ENCODE data around the gene FAM229A.
"Not testable (repeated sequence)": the region's sequence is repeated elsewhere in the genome, so short reads cannot be mapped to it uniquely, and the experiment has no call there.

The FAM229A gene

DNA sequence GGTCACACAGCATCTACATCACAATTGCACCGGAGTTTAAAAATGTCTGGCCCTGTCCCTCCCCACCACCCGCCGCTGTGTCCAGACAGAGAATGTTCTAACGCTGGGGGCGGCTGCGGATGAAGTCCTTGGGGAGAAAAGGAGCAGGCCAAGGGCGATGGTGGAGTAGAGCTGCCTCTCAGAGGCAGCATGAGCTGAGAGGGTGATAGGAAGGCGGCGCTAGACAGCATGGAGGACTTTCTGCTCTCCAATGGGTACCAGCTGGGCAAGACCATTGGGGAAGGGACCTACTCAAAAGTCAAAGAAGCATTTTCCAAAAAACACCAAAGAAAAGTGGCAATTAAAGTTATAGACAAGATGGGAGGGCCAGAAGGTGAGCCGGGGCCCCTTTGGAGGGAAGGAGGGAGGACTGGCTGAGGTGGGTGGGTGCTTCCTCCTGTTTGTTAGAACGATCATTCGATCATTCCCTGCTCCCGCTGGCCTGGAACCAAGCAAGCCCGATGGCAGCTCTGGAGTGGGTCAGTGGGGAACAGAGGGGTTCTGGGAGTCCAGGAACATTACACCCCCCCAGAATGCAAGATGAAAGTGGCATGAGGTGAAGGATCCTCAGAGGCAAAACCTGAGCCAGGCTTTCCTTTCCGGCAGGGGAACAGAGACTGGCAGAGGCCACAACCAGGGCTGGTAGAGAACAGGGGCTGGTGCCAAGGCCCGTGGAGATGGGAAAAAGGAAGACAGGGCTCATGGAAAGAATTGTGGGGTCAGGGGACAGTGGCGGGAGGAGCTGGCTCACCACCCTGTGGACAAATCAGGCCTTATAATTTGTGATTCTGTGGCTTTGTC is at the start of gene FAM229A, which contains the start of gene TSSK3:
TSS of gene FAM229A (minus strand) at position 12 of the 840 bp plus-strand sequence. CDS start 394 bp downstream, outside the sequence.
TSS of gene TSSK3 (plus strand) at position 66 of the 840 bp plus-strand sequence. CDS start at position 229, 163 bp downstream.
- DNase-seq, result no peak

DNA sequence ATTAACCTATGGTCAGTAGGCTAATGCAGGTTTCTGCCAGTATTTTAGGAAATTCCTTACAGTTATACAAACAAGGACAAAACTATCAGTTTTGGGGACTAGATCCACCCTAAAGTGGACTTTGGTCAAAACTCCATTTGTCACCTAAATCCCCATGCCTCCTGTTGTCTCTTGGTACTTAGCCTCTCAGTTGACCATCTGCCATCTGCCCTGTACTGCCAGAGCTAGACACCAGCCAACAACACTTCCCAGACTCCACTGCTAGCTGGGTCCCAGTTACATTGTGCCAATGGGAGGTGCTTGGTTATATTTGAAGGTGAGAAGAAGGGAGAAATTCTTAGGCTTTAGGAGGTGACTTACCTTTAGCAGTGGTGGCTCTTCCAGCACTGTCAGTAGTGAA is 49.0 kb upstream of the FAM229A start:
- DNase-seq, result no peak

DNA sequence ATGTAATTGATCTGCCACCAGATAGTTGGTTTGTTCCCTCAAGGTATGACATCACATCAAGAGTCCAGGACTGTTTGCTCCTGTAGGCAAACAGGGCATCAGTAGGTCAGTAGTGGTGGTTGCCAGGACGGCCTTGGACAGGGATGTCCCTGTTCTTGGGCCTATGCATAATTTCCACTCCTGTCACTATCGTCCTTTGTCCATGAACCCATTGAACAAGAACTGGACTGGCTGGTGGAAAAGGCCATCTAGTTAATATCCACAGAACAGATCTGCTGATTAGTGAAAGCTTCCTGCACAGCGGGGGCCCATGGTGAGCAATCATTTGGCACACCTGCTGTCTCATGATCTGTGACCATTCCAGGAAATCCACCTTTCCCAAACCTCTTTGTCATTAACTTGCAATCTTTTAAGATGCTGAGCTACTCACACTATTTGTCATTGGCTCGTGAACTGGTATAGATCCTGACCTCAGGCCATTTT is 44.4 kb upstream of the FAM229A start:
- no peak for DNase-seq

DNA sequence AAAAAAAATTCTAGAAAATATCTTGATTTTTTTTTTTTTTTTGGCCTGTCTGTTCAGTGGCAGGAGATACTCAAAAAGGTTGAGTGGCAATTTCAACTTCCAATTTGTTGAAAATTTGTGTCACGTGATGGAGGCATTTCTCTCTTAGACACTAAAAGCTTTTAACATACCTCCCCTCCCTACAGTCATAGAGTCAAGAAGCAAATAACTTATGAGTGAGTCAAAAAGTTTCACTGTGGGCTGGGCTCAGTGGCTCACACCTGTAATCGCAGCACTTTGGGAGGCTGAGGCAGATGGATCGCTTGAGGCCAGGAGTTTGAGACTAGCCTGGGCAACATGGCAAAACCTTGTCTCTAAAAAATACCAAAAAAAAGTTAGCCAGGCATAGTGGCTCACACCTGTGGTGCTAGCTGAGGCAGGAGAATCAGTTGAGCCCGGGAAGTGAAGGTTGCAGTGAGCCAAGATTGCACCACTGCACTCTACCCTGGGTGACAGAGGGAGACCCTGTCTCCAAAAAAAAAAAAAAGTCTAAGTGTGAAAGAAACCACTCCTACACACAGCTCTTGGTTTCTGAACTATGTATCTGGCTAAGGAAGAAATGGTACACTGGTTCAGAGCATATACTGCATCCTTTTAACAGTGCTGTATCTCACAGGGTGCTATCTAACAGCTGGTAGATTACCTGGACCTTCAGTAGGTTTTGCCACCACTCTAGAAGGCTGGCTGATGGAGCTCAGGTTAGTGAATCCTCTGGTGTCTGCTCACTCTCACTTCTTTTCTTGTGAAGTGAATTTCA is 43.6 kb upstream of the FAM229A start:
- no peak for DNase-seq

DNA sequence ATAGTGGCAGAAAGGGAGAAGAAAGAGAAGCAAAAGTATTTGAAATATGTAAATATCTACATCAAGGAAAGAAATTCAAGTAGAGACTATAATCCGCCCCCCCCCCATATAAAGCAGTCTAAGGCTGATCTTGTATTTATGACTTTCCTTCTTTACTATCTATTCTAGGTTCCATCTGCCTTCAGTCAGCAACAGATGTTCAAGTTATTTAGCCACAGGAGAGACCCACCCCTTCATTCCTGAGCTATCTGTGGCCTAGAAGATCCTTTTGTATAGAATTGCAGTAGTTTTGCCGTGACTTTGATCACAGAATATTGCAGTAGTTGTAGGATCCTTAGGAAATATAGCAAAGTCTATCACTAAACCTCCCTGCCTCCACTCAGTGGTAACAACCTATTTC is 42.7 kb upstream of the FAM229A start:
- DNase-seq, result no peak

DNA sequence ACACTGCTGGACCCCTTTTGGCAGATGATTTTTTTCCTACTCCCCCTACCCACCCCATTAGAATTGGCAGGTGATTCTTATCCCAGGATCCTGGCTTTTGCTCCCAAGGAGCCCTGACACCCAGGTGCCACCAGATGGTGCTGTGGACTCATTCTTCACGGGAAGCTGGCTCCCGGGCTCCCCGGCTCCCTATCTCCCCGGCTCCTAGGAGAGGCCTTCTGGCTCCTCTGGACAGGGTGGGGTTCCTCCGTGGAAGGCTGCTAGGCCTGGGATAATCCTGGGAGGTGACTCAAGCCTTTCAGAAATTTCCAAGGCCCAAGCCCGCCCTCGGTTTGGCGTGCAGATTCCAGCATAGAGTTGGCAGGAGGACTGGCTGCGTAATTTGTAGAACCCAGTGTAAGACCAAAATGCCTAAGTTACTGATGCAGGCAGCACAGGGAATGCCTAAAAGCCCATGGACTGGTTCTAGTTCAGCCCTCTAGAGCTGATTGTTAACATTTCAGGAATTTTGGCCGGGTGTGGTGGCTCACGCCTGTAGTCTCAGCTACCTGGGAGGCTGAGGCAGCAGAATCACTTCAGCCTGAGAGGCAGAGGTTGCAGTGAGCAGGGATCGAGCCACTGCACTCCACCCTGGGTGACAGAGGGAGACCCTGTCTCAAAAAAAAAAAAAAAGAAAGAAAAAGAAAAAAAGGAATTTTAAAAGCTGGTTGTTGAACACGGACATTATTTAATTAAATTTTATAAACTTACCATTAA is 38.8 kb upstream of the FAM229A start:
- DNase-seq, result peak; percentile 80

GRCh38 chr1:32399843-32400242 is 37.6 kb upstream of the FAM229A start:
- DNase-seq, result no peak

DNA sequence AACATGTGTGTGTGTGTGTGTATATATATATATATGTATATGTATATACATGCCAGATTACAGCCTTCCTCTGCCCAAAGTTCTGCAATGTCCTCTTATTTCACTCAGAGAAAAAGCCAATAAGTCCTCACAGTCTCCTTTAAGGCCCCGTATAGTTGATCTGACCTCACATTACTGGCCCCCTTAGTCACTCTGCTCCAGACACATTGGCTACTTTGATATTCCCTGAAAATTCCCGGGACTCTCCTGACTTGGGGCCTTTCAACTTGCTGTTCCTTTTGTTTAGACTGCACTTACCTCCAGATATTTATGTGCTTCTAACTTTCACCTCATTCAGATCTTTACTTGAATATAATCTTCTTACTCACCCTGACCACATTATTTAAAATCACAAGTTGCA is 36.1 kb upstream of the FAM229A start:
- no peak for DNase-seq

DNA sequence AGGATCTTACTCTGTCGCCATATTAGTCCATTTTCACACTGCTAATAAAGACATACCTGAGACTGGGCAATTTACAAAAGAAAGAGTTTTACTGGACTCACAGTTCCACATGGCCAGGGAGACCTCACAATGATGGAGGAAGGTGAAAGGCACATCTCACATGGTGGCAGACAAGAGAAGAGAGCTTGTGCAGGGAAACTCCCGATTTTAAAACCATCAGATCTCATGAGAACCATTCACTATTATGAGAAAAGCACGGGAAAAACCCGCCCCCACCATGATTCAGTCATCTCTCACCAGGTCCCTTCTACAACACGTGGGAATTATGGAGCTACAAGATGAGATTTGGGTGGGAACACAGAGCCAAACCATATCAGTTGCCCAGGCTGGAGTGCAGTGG is 34.2 kb upstream of the FAM229A start:
- DNase-seq, result not testable (repeated sequence)

- no peak for DNase-seq
Measured at GRCh38 chr1:32394890-32395432, 32.7 kb upstream of the FAM229A start.

- DNase-seq, result peak; percentile 98
Measured at GRCh38 chr1:32394141-32394889, 32.0 kb upstream of the FAM229A start, which contains the start of gene BSDC1. TSS of gene BSDC1 (minus strand) at chr1:32394441. CDS start at chr1:32394414, 27 bp downstream.

DNA sequence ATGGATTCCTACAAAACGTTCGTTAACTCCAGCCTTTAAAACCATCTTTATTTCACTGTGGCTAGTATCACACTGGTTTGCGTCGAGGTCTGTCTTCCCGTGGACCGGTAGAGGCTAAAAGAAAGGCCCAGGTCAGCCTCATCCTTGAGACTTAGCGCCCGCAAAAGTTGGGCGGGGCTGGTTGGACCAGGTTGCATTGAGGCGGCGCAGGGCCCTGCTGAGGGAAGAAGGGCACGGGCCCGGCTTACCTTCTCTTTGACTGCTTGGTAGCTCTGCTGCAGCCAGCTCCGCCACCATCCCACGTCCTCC is 31.5 kb upstream of the FAM229A start:
- no peak for DNase-seq

DNA sequence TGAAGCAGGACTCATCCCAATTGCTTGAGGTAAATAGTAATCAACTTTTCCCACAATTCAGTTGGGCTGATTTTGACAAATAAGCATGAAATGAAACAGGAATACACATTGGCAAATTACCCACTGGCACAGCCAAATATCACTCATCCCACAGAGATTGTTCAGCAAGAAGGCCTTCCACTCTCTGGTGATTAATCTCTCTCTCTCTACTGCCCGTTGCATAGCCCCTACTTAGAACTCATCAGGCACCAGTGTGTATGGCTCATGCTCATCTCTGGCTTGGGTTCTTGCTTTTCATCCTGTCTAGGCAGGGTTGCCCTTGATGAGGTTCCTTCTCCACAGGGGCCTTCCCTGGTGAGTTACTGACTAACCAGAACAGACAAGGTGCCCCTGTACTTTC is 30.9 kb upstream of the FAM229A start:
- no peak for DNase-seq

GRCh38 chr1:32392325-32392724 is 30.0 kb upstream of the FAM229A start:
- DNase-seq, result no peak

GRCh38 chr1:32390904-32391870 is 28.9 kb upstream of the FAM229A start:
- no peak for DNase-seq

GRCh38 chr1:32388641-32389040 is 26.4 kb upstream of the FAM229A start:
- DNase-seq, result no peak

DNA sequence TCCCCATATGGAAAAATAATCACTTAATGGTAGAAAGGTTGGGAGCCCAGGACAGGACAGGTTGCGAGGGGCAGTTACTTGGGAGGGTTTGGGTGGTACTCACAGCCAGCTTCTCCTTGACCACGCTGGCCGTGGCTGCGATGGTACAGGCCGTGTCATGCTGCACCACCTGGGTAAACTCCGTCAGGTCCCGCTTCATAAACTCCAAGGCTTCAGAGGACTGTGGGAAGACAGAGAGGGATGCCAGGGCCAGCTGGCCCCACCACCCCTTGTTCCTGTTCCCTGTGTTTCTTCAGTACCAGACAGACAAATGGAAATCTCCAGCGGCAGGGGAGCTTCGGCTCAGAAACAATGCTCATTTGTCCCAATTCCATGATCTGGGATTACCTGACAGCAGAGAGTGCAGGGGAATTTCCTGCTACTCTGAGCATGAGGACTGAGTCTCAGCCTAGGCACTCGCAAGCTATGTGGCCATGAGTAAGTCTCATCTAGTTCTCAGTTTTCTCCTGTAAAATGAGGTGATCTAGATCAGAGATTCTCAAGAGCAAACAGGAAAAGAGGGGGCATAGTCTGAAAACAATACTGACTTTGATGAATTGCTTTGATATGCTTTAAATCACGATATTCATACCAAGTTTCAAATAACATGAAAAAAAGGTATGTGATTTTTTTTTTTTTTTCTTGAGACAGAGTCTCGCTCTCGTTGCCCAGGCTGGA is 24.5 kb upstream of the FAM229A start:
- DNase-seq, result no peak

- no peak for DNase-seq
Measured at GRCh38 chr1:32380057-32380456, 17.8 kb upstream of the FAM229A start.

GRCh38 chr1:32377541-32378220 is 15.4 kb upstream of the FAM229A start:
- DNase-seq, result no peak

Measured in activated CD8-positive, alpha-beta memory T cell treated with anti-CD3 and anti-CD28 coated beads for 24 hours (primary cell).